GM19025 (cell line): Measurements from ENCODE around the gene PGGT1B.

Experiments
- ATAC-seq: cut with Tn5 transposase; IDR thresholded peaks from one replicate; pipeline ENCODE4 v1.9.1; 2021; ENCODE audit warnings: mild to moderate bottlenecking, low read depth, moderate library complexity; ENCODE audit not compliant: unreplicated experiment

Gene PGGT1B

DNA sequence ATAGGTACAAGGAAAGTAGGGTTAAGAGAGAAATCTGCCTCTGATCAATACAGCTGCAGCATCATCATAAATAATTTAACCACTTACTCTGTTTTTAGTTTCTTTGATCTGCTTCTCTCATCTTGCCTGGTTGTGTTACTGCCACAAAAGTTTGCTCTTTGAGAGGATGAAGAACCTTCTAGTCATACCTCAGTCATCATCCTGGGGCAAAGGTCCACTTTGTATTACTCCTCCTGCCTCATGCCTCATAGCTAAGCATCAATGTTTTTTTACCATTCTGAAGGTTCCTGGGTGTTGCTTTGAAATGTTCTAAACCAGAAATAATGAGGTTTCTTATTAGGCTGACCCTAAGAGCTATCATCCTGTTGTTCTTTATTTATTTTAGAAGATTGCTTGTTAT lies 75.9 kb downstream of the PGGT1B start:
- ATAC-seq, result no peak

GRCh38 chr5:115184770-115185169 lies 77.9 kb downstream of the PGGT1B start:
- no peak for ATAC-seq

- ATAC-seq, result no peak
Measured at GRCh38 chr5:115181757-115182156, 80.9 kb downstream of the PGGT1B start.

- no peak for ATAC-seq
Measured at GRCh38 chr5:115180165-115180709, 82.4 kb downstream of the PGGT1B start.

- no peak for ATAC-seq
Measured at GRCh38 chr5:115179394-115180164, 83.1 kb downstream of the PGGT1B start.

- no peak for ATAC-seq
Measured at GRCh38 chr5:115179030-115179393, 83.7 kb downstream of the PGGT1B start.

DNA sequence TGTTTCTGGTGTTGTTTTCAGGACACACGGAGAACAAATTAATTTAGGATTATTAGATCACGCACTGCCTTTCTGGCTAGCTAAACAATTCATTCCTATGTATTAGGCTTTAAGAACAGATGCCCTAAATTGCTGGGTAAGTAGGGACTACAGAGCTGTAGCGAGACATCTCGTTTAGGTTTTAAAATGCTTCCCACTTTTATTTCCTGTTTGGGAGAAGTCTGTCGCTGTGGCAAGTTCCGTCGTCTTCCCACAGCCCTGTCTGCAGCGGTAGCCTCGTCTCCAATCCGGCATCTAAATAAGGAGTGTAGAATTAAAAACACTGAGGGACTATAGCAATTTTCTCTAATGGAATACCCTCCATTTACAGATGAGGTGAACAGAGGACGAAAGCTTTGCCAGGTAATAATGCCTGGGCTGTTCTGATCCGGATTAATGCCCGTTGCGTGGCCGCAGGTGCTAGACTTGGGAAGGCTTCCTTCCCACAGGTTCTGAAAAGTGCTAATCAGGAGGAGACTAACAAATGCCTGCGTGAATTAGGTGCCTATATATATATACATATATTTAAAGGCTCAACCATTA lies 91.7 kb downstream of the PGGT1B start:
- no peak for ATAC-seq

DNA sequence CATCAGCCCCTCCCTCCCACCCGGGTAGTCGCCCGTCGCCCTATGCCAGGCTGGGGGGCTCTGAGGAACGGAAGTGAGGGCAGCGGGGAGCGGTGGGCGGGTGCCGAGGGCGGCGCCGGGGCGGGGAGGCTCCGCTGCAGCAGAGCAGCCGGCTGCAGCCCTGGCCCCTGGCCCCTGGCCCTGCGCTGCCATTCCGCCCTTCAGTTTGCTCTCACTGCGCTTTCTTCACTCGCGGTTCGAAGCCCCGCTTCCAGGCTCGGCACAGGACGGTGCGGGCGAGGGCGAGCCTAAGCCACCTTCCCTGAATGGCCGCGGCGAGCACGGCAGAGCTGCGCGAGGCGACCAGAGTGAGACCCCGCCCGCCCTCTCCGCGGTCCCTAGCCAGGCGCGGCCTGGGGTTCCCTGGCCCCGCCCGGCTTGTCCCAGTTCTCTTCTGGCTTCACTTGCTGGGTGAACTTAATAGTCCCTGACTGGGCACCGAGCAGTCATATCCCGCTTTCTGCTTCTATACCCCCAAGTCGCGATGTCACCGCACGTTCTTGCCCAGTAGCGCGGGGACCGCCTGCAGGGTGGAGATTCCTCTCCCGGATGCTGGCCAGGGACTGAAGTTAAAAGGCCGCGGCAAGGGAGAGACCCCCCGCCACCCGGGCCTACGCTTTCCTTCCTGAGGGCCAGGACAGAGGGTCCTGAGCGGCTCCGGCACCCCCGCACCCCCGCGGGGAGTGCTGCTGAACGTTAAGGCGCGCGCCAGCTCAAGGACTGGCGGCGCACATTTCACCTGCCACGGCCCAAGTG lies 92.3 kb downstream of the PGGT1B start:
- ATAC-seq, result peak; percentile 50

DNA sequence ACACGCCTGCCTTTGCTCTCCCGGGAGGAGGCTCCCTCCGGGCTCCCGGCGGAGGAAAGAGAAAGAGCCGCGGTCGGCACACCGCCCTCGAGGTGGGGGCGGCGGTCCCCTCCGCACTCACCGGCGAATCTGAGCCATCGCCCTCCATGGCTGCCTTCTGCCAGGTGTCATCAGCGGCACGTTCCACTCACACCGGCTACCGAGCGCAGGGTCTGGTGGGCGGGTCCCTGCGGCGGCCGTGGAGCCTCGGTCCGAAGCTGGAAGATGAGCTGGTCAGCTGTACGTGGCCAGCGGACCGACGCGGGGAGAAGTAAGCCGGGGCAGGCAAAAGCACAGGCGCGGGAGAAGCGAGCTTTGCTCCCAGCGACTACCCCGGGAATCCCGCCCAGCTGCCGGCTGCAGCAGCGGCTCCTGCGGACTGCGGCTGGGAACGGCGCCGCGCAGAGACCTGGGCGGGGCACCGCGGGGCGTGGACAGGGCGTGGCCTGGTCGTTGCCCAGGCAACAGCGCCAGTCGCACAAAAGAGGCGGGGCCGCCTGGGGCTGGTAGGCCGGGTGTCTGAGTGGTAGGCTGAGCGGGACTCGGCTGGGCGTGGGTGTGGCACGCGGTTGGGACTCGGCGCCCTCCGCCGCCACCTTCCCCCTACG lies 93.1 kb downstream of the PGGT1B start, which contains the start of gene TRIM36:
TSS of gene TRIM36 (minus strand) at position 422 of the 647 bp plus-strand sequence. CDS start at position 148, 274 bp downstream.
- ATAC-seq, result peak; percentile 98

GRCh38 chr5:115168829-115169486 lies 93.7 kb downstream of the PGGT1B start:
- ATAC-seq, result no peak

DNA sequence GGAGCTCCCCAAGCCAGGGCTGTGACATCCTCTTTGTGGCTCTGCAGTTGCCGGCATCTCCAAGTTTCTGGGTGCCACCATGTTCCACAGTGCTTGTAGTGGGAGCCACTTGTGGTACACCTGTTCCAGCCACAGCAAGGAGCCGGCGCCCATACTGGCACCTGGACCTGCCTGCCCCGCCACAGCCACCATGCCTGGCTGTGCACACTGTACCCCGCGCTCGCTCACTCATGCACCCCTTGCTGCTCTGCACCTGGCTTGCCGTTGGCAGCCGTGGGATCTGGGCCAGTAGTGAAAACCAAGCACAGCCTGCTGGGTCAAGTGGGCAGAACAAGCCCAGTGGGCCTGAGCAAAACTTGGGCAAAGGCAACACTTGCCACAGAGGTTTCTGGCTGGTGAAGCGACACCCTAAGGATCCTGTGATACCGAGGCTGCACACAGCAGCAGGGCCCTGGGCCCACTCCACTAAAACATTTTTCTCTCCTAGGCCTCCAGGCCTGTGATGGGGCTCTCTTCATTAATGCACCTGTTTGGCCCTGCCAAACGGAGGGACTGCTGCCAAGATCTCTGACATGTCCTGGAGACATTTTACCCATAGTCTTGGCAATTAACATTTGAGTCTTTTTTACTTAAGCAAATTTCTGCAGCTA lies 95.8 kb downstream of the PGGT1B start:
- ATAC-seq, result no peak

DNA sequence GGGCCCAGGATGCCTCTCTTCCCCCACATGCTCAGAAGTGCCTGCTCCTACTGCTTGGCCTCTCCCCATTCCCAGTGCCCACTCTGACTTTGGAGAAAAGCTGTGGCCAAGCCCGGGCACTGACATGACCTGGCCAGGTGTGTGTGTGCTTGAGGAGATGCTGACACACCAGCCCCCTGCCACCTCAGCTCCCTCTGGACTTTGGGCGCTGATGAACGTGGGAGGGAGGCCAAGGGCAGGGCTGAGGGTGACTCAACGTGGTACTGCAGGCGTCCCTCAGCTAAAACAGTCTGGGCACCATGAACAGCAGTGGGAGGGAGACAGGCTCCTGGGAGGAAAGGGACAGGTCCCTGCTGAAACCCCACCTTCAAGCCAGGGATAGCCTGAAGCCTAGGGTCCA lies 96.9 kb downstream of the PGGT1B start:
- ATAC-seq, result no peak

- no peak for ATAC-seq
Measured at GRCh38 chr5:115160975-115161475, 101.7 kb downstream of the PGGT1B start.
